HG02981 (cell line): ENCODE measurements around the gene LDHA.
"Not testable (repeated sequence)": the region's sequence is repeated elsewhere in the genome, so short reads cannot be mapped to it uniquely, and the experiment has no call there.

ENCODE experiments used
- ATAC-seq: cut with Tn5 transposase; IDR thresholded peaks from one replicate; pipeline ENCODE4 v1.9.1; 2021; ENCODE audit warnings: mild to moderate bottlenecking, moderate library complexity; ENCODE audit not compliant: unreplicated experiment

Gene LDHA

DNA sequence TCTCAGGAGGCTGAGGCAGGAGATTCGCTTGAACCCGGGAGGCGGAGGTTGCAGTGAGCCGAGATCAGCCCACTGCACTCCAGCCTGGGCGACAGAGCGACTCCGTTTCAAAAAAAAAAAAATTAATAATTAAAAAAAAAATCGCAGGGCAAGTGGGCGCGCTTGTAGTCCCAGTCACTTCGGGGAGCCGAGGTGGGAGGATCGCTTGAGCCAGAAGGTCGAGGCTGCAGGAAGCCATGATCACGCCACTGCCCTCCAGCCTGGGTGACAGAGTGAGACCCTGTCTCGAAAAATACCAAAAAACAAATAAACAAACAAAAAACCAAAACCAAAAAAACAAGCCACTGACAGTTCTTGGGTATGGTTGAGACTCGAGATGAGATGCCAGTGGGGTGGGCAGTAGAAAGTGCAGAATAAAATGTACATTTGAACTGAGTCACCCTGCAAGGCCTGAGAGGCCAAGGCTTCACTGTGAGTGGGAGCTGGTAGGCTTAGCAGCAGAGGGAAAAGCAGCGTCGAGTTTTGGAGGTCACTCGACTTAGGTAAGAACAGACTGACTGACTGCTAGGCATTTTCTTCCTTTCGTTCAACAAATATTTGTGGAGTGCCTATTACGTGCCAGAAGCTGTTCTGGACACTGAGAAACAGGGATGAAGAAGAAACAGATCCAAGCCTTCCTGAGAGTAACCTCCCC, 635 bp upstream of the LDHA start:
- no peak for ATAC-seq

DNA sequence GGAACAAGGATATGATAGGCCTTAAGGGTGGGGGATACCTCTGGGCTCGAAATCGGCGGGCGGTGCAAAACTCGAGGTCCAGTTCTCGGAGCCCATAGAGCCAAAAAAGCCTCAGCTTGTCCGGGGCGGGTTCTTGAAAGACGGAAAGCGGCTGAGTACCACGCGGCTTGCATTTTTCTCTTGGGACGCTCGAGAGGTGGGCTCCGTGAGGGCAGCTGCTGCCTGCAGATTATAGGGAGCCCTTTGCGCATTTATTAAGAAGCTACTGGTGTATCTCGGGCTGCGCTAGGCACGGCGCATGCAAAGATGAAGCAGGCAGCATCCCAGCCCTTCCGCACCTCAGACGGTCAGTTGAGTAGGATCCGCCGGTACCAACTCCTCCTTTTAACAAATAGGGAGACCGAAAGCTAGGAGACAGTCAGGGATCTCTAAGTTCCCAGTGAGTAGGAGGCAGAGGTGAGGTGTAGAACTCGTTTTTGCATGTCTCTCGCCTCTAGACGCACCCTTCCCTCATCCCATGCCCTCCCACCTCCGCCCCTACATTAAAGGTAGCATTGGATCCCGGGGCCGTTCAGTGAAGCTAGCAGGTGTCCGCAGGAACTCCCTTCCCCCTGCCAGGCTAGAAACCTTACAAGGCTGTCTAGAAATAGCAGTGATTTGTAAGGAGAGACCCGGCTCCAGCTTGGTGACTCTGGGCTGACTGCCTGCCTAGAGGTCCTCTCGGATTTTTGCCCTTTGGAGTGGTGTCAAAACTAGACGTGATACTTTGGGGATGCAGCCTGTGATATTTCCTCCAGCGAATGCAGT, 768 bp downstream of the LDHA start:
- ATAC-seq: no peak

DNA sequence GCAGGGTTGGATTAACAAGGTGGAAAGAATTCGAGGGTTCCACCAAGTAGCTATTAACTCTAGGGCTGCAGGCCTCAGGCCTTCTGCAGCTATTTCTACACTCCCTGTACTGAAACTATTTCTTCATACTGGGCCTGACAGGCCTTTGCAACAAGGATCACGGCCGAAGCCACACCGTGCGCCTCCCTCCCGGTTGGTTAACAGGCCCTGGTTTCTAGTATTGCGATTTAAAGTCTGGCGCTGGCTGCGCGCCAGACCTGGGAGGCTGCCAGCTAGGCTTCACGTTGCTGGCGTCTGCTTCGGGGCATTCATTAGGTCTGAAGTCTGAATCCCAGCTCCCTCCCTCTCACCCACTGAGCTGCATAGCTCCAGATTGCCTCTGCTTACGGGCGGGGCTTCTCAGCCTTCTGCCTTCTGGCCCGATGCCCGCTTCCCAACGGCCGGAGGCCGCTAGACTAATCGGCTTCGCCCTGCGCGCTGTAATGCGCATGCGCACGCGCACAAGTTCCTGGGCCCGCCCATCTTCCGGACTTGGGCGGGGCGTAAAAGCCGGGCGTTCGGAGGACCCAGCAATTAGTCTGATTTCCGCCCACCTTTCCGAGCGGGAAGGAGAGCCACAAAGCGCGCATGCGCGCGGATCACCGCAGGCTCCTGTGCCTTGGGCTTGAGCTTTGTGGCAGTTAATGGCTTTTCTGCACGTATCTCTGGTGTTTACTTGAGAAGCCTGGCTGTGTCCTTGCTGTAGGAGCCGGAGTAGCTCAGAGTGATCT, 1.6 kb downstream of the LDHA start:
- ATAC-seq: peak; percentile 63

DNA sequence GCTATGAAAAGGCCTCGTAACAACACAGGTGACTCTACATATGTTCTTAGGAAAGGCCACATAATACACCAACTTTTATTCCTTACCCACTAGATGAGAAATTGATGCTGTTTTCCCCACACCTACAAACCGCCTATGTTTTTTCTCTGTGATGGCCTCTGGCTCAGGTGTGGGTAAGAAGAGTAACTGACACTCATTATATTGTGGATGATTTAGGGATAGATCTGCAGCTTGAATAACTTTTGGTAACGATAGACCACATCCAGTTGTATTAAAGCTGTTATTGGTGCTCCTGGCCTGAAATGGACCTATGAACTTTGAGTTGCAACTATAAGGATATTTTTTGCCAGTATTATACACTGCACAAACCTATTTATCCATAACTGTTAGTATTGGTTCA, 3.6 kb downstream of the LDHA start:
- ATAC-seq: no peak

DNA sequence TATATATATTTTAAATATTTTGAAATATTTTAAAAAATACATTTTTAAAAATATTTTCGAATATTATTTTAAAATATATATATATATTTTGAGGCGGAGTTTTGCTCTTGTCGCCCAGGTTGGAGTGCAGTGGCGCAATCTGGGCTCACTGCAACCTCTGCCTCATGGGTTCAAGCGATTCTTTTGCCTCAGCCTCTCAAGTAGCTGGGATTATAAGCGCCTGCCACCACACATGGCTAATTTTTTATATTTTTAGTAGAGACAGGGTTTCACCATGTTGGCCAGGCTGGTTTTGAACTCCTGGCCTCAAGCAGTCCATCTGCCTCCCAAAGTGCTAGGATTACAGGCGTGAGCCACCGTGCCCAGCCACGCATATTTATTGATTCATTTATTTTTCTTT, 6.7 kb downstream of the LDHA start:
- ATAC-seq: not testable (repeated sequence)

DNA sequence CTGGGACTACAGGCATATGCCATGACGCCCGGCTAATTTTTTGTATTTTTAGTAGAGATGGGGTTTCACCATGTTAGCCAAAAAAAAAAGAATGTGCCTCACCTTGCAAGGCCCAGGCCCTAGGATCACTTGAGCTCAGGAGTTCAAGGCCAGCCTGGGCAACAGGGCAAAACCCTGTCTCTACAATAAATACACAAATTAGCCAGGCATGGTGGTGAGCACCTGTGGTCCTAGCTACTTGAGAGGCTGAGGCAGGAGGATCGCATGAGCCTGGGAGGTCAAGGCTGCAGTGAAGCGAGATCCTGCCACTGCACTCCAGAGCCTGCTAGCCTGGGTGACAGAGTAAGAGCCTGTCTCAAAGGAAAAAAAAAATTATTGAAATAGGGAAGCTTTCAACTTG, 9.7 kb downstream of the LDHA start:
- no peak for ATAC-seq

DNA sequence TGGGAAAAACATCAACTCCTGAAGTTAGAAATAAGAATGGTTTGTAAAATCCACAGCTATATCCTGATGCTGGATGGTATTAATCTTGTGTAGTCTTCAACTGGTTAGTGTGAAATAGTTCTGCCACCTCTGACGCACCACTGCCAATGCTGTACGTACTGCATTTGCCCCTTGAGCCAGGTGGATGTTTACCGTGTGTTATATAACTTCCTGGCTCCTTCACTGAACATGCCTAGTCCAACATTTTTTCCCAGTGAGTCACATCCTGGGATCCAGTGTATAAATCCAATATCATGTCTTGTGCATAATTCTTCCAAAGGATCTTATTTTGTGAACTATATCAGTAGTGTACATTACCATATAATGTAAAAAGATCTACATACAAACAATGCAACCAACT, 13.0 kb downstream of the LDHA start:
- not testable (repeated sequence) for ATAC-seq

DNA sequence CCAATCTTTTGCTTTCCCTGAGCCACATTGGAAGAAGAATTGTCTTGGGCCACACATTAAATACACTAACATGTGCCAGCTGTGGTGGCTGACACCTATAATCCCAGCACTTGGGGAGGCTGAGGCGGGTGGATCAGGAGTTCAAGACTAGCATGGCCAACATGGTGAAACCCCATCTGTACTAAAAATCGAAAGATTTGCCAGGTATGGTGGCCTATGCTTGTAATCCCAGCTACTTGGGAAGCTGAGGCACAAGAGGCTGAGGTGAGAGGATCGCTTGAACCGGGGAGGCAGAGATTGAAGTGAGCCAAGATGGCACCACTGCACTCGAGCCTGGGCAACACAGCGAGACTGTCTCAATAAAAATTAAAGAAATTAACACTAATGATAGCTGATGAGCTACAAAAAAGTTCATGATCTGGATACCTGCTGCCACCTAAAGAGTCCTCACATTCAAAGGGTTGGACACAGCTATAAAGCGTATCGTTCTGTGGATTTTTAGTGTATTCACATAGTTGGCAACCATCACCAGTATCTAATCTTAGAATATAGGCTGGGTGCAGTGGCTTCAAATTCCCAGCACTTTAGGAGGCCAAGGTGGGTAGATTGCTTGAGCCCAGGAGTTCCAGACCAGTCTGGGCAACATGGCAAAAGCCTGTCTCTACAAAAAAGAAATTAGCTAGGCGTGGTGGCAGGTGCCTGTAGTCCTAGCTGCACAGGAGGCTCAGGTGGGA, 14.4 kb downstream of the LDHA start:
- ATAC-seq: no peak

DNA sequence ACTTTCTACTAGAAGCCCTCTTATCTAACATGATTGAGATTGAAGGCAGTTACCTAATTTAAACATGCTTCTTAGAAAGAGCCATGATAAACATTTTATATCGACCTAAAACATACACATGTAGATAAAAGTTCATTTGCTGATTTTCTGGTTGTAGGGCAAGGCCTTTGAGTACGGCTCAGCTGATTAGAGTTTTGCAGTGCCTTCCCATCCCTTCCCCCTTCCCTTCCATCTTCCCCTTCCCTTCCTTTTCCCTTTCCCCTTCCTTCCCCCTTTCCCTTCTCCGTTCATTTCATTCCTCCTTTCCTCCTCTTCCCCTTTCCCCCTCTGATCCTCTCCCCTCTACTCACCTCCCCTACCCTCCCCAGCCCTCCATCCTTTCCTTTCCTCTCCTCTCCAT, 22.1 kb downstream of the LDHA start:
- no peak for ATAC-seq

DNA sequence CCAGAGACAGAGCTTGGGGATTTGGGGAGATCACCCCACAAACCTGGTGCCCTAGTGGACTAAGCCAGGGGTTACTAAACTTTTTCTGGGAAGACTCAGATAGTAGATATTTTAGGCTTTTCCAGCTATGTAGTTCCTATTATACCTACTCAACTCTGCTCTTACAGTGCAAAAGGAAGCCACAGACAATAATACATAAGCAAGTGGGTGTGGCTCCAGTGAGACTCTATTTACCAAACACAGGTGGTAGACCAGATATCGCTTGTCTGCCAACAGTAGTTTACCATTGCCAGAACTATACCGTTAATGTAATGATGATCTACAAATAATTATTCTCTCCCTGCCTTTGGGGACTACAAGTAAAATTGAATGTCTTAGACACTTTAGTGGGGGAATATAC, 24.7 kb downstream of the LDHA start:
- no peak for ATAC-seq

DNA sequence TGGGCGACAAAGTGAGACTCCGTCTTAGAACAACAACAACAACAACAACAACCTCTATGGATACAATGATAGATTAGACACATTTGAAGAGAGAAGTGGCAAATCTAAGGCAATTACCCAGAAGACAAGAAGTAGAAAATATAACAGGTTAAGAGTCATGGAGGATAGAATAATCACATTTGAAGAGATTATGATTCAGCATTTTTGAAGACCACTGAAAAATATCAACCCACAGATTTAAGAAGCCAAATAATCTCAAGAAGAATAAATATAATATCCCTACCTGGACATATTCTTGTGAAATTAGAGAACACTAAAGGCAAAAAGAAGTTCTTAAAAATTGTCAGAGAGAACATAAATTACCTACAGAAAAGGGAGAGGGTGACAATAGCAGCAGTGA, 25.7 kb downstream of the LDHA start:
- ATAC-seq: no peak

DNA sequence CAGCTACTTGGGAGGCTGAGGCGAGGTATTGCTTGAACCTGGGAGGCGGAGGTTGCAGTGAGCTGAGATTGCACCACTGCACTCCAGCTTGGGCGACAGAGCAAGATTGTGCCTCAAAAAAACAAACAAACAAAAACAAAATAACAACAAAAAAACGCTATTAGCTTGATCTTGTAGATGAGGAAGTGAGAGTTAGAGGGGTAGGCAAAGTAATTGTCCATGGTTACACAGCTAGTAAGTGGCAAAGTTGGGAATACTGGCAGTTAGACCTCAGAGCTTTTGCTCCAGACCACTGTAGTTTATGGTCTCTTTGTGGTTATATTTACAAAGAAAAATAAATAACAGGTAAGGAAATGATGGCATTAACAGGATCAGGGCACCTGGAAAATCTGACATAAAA, 32.9 kb downstream of the LDHA start:
- no peak for ATAC-seq

DNA sequence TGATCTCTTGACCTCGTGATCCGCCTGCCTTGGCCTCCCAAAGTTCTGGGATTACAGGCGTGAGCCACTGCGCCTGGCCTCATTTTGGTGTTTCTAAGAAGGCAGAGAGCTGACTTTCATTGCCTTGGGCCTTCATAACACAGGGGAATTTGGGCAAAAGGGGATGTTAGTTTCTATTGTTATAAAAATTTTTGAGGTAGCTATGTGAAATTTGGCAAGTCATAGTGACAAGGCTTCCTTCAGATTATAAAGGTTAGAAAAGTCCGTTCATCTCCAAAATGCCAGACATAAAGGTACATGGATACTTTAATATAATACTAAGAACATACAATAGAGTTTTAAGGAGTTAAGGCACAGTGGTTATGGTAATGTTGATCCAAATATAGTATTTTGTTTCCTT, 35.0 kb downstream of the LDHA start:
- ATAC-seq: no peak

DNA sequence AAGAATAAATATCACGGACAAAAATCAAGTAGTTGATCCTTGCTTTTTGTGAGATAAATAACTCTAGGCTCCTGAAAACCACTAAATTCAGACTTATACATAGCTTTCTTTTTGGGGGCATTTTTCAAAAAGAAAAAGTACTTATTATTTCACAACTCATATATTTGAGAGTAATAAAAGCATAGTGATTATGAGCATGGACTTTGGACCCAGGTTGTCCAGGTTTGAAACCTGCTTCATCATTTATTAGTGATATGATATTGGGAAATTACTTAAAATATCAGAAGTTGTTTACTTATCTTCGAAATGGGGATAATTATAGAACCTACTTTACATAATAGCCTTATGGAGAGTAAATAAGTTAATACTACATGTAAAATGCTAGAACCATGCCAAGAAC, 44.3 kb downstream of the LDHA start:
- ATAC-seq: no peak

DNA sequence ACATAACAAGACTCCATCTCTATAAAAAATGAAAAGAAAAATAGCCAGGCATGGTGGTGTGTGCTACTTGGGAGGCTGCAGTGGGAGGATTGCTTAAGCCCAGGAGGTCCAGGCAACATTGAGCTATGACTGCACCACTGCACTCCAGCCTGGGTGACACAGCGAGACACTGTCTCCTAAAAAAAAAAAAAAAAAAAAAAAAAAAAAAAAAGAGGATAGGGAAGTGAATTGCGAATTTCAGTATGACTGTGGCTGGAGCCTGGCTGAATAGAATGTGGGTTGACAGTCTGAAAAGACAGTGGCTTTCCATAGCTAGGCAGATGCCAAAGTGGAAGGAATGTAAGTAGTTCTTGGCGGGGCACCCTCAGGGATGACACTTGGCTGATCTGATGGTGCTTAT, 54.9 kb downstream of the LDHA start:
- ATAC-seq: no peak

DNA sequence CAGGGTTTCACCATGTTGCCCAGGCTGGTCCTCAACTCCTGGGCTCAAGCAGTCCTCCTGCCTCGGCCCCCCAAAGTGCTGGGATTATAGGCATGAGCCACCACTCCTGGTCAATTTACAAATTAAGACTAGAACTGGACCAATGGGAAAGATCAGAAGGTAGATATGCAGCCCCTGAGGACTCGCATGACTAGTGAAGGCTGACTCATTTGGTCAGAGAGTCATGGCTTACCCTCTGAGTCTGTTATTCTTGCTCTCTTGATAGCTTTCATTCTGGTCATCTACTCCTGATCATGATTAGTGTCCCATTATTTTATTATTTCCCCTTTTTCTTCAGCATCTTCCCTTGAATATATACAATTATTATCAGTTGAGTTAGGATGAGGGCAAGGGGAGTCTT, 58.6 kb downstream of the LDHA start:
- no peak for ATAC-seq

DNA sequence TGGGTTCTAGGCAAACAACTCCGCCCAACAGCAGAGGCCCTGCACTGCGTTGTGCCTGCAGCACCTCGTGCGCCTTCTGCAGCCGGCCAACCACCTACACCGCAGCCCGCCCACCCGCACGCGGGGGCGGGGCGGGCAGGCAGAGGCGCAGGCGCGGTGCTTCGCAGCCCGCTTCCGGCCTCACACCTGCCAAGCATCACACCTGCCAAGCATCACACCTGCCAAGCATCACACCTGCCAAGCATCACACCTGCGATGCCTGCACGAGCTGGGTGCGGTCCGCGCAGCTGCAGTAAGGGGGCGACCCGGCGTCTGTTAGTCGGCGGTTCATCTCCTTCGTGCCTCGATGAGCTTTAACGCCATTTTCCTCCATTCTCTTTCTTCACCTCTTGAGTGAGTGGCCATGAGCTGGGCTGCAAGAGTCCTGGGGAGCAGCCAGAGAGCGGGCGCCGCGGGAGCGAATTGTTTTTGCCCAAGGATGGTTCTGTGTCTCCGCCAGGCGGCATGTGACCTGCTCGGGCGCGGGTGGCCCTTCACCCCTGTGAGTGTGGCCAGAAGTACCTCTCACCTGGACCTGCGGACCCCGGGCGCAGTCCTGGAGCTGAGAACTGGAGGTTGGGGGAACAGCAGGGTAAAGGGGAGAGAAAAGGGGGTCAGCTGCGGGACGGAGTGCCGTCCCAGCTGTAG, 61.5 kb downstream of the LDHA start, which contains the start of gene LDHAL6A:
Gene LDHAL6A (plus strand): TSS at position 171 of the 687 bp plus-strand sequence. CDS start 825 bp downstream, outside the sequence.
- ATAC-seq: no peak

DNA sequence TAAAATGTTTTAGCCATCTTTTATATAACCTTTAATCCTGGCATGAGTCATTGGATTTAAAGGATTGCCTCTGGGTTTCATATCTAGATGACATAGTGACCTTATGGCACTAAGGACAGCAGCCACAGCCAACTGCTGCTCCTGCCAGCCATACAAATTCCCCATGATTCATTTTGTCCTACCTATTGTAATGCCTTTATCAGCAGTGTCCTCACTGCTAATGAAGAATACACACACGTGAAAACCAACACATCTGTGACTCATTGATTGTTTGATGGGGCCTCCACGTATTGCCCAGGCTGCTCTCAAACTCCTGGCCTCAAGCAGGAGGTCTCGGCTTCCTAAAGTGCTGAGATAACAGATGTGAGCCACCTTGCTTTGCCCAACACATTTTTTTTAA, 63.1 kb downstream of the LDHA start:
- ATAC-seq: no peak
